Activated naive CD8-positive, alpha-beta T cell treated with anti-CD3 and anti-CD28 coated beads, Interleukin-2, amount 10 ng/mL, durations not matched to agents 7 days and 5 days (primary cell): ENCODE results near the gene WIPF2. TPM values are rescaled to one million over a fixed set of nuclear protein-coding genes. Genes with fewer than 3 reads are reported as not detected.
"Not testable (repeated sequence)": the region's sequence is repeated elsewhere in the genome, so short reads cannot be mapped to it uniquely, and the experiment has no call there.

Experiments
- ATAC-seq: fragments of 150-1000 bp; cut with Tn5 transposase; one replicate; pipeline ENCODE4 v1.10.0; 2021; ENCODE audit warnings: low read depth, moderate library complexity
- POLR2A ChIA-PET: fragments of 350-600 bp; sonication (Branson Sonifier 250); formaldehyde crosslinking; loops from one replicate; lab custom pipeline; 2021; ENCODE audit warnings: antibody characterized with exemption; lab: Charles Lee
- DNase-seq: peaks from one replicate; pipeline ENCODE4 v3.0.0; 2021
- H3K27ac Mint-ChIP-seq: one replicate; pipeline ENCODE4 v1.8.0; 2022; ENCODE audit warnings: mild to moderate bottlenecking, mixed read lengths
- H3K27me3 Mint-ChIP-seq: one replicate; pipeline ENCODE4 v1.8.0; 2022; ENCODE audit warnings: mild to moderate bottlenecking, moderate library complexity, mixed read lengths
- H3K36me3 Mint-ChIP-seq: one replicate; pipeline ENCODE4 v1.8.0; 2021; ENCODE audit warnings: mild to moderate bottlenecking, mixed read lengths
- H3K4me1 Mint-ChIP-seq: one replicate; pipeline ENCODE4 v1.8.0; 2021; ENCODE audit warnings: mixed read lengths
- H3K4me3 Mint-ChIP-seq: one replicate; pipeline ENCODE4 v1.8.0; 2022; ENCODE audit warnings: mild to moderate bottlenecking, moderate library complexity, mixed read lengths
- H3K9me3 Mint-ChIP-seq: one replicate; pipeline ENCODE4 v1.8.0; 2021; ENCODE audit warnings: mixed read lengths
- total RNA-seq, 2 experiments: library from RNA; stranded (reverse); gene quantifications; one replicate each; pipeline ENCODE4 v1.2.3, GENCODE V29; 2021

WIPF2 gene
- total RNA-seq, 2 experiments from 2014 or later: 27.7 to 28.5 TPM

DNA sequence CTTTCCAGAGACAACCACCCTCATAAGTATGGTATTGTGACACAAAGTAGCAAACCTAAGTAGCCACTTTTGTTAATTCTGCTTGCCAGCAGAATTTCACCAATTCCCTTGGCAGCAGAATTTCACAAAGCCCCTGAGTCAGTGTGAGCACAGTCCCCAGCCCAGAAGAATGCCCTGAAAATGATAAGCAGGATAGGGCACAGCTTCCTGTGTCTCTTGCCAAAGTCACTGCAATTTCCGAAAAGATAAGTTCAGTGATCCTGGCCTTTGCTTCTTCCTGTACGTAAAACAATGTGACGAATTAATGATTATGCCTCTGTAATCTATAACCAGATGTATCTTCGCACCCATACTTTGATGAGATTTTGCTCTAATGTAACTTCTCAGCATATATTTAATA, 16.0 kb upstream of the WIPF2 start:
- H3K4me1 Mint-ChIP-seq: peaks cover 3% of the 10 kb centered on the region
- no peaks in the 10 kb centered on the region for H3K9me3 Mint-ChIP-seq
- no peak overlapping the region for H3K27ac Mint-ChIP-seq
- ATAC-seq (no peak), DNase-seq (no peak)
- H3K27me3 Mint-ChIP-seq: peaks cover 15% of the 10 kb centered on the region
- no peaks in the 10 kb centered on the region for H3K36me3 Mint-ChIP-seq
- POLR2A ChIA-PET: interaction anchor here (0.7 to 1.2 kb wide), 4 partner anchors 15 to 361 kb away, joined by 3 read pairs; partner anchors contain the start of gene CDC6
- H3K4me3 Mint-ChIP-seq: no peak overlapping the region

DNA sequence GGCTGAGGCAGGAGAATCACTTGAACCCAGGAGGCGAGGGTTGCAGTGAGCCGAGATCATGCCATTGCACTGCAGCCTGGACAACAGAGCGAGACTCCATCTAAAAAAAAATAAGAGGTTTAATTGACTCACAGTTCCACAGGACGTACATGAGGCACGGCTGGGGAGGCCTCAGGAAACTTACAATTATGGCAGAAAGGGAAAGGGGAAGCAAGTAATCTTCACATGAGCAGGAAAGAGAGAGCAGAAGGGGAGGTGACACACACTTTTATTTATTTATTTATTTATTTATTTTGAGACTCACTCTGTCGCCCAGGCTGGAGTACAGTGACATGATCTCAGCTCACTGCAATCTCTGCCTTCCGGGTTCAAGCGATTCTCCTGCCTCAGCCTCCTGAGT, 12.9 kb upstream of the WIPF2 start:
- H3K4me3 Mint-ChIP-seq, DNase-seq, ATAC-seq, H3K9me3 Mint-ChIP-seq, H3K27ac Mint-ChIP-seq, H3K36me3 Mint-ChIP-seq, H3K4me1 Mint-ChIP-seq, POLR2A ChIA-PET: not testable (repeated sequence)
- peaks cover 14% of the 10 kb centered on the region for H3K27me3 Mint-ChIP-seq

DNA sequence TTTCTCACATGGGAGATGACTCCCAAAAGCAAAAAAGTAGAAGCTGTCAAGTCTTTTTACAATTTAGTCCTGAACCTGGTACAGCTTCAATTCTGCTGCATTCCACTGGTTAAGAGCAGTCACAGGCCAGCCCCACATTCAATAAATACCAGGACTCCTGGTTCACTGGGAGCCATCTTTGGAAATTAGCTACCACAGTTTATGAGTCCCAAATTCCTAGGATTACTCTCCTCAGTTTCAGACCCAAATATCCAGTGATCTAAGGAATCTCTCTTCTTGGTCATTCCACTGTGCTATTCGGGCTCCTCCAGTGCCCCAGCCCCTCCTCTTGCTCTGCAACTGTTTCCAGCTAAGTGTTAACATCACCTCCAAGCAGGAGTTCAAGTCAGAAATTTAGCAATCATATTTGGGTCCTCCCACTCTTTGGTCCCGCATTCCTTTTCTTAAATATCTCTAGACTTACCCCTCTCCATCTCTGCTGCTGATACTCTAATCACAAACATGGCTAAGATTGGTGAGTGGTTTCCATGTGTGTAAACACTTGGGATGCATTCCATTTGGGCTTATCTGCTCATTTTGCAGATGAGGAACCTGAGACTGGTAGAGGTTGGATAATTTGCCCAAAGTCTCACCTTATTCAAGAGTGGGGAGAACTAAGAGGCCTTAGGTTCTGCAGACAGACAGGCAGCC, 9.6 kb upstream of the WIPF2 start:
- Mint-ChIP-seq H3K9me3 (no peaks in the 10 kb centered on the region), H3K4me3 (no peak overlapping the region), H3K36me3 (no peaks in the 10 kb centered on the region), H3K27me3 (peaks cover 9% of the 10 kb centered on the region), H3K27ac (no peak overlapping the region), H3K4me1 (no peaks in the 10 kb centered on the region)
- ATAC-seq (no peak), DNase-seq (no peak)
- POLR2A ChIA-PET: no interaction called here

DNA sequence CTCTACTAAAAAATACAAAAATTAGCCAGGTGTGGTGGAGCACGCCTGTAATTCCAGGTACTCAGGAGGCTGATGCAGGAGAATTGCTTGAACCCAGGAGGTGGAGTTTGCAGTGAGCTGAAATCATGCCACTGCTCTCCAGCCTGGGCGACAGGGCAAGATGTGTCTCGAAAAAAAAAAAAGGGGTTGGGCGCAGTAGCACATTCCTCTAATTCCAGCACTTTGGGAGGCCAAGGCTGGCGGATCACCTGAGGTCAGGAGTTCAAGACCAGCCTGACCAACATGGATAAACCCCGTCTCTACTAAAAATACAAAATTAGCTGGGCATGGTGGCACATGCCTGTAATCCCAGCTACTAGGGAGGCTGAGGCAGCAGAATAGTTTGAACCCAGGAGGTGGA, 5.2 kb upstream of the WIPF2 start:
- H3K36me3 Mint-ChIP-seq, DNase-seq, ATAC-seq, H3K9me3 Mint-ChIP-seq, H3K27me3 Mint-ChIP-seq, POLR2A ChIA-PET, H3K4me1 Mint-ChIP-seq, H3K27ac Mint-ChIP-seq, H3K4me3 Mint-ChIP-seq: not testable (repeated sequence)

DNA sequence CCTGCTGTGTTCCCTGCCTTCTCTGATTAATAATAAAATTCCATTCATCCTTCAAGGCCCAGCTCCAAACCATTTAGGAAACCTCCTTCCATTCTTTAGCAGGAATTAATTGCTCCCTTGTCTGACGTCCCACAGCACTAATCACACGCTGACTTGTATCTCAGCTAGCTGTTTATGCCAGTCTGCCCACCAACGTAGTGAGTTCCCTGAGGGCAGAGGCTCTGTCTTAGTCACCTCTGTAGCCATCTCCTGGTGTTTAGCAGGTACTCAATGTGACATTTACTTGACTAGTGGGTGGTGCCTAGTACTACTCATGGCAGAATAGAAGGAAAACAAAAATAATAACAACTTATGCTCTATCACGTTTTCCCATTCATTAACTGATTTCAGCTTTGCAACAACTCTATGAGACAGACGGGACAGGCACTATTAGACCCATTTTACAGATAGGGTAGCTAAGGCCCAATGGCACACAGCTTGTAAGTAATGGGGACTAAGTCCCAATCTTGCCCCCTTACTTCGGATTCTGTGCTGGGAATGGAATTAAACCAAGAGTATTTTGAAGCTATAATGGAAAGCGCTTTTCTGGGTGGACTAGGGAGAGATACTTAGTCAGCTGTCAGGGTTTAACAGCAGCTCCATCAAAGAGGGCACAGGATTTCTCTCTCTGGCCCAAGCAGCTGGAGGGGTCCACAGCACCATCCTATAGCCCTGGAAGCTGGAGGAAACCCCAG, 931 bp upstream of the WIPF2 start:
- Mint-ChIP-seq H3K27me3 (no peaks in the 10 kb centered on the region), H3K27ac (peak overlapping the region; percentile 100), H3K4me3 (peak overlapping the region; percentile 97), H3K4me1 (peaks cover 22% of the 10 kb centered on the region), H3K9me3 (no peaks in the 10 kb centered on the region), H3K36me3 (peaks cover 5% of the 10 kb centered on the region)
- no peak for ATAC-seq
- DNase-seq: no peak
- POLR2A ChIA-PET: interaction anchor here (0.6 to 1.8 kb wide), 16 partner anchors 15 to 258 kb away, joined by 3 to 18 read pairs (median 5); partner anchors contain the start of genes CASC3, CDC6, MSL1 and PSMD3

DNA sequence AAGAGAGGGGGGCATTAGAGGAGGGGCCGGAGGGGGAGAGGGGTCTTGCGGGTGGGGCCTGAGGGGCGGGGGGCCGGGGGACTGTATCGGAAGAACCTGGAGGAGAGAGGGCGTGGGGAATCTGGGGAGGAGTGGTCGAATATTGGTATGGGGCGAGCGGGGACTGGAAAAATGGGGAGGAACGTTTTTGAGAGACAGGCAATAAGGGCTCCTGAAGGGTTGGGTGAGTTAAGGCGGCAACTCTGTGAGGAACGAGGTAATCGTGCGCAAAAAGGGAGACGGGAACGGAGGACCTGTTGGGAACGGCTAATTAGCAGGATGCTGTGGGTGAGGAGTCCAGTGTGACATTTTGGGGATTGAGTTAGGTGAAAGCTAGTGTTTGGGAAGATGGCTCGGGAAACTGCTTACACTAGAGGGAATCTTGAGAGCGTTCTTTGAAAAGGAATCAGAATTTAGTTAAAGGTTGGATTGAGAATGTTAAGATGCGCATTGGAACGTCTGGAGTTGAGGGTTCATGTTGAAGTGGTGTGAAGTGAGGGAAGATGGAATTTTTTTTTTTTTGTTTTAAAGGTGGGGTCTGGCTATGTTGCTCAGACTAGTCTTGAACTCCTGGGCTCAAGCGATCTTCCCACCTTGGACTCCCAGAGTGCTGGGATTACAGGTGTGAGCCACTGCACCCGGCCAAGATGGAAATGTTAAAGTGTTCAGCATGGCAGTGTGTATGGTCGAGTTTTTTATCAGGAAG, 662 bp downstream of the WIPF2 start:
- POLR2A ChIA-PET: interaction anchor here (1.1 to 1.8 kb wide), 8 partner anchors 21 to 107 kb away, joined by 3 to 18 read pairs (median 6); partner anchors contain the start of genes CDC6 and MSL1
- Mint-ChIP-seq H3K36me3 (peaks cover 9% of the 10 kb centered on the region), H3K9me3 (no peaks in the 10 kb centered on the region), H3K27ac (peak overlapping the region; percentile 91), H3K4me3 (peak overlapping the region; percentile 97), H3K27me3 (no peaks in the 10 kb centered on the region), H3K4me1 (peaks cover 27% of the 10 kb centered on the region)
- DNase-seq (no peak), ATAC-seq (no peak)

DNA sequence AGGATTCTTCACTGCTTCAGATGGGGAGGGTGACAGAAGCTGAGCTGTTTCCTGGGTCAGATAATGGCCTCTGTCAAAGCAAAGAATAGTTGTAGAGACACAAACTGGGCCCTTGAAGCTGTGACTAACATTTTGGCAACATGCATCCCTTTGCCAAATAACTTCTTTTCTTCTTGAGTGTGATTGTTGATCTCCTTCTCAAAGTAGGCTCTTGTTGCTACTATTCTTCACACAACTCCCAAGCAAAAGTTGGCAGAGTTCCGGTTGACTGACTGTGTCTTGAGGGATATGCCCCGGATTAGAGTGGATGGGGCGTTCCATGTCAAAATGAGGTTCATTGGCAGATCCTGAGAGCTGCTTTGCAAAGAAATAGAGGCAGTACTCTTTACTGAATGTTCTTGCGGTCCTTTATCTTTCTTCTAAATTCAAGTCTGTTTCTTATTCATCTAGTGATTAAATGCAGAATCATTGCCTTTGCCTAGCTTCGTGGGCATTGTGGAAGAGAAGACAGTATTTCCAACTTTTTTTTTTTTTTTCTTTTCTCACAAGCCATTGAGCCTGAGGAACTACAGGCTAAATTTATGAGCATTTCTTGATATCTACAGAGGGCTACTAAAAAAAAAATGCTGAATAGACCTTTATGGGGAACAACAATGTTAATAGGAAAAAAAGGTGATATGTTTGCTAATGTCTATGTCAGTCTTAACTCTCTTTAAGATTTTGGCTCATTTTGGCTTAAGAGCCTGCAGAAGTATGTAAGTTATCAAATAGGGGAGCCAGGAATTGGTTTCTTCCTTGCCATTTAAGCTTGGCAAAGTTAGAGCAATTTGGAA, 5.8 kb downstream of the WIPF2 start:
- no peaks in the 10 kb centered on the region for H3K27me3 Mint-ChIP-seq
- peaks cover 20% of the 10 kb centered on the region for H3K4me1 Mint-ChIP-seq
- DNase-seq (no peak), ATAC-seq (no peak)
- POLR2A ChIA-PET: interaction anchor here (0.5 to 0.6 kb wide), 2 partner anchors 22 to 157 kb away, joined by 3 to 4 read pairs; no protein-coding TSS in a partner anchor
- H3K9me3 Mint-ChIP-seq: no peaks in the 10 kb centered on the region
- H3K27ac Mint-ChIP-seq: no peak overlapping the region
- peaks cover 16% of the 10 kb centered on the region for H3K36me3 Mint-ChIP-seq
- H3K4me3 Mint-ChIP-seq: no peak overlapping the region

DNA sequence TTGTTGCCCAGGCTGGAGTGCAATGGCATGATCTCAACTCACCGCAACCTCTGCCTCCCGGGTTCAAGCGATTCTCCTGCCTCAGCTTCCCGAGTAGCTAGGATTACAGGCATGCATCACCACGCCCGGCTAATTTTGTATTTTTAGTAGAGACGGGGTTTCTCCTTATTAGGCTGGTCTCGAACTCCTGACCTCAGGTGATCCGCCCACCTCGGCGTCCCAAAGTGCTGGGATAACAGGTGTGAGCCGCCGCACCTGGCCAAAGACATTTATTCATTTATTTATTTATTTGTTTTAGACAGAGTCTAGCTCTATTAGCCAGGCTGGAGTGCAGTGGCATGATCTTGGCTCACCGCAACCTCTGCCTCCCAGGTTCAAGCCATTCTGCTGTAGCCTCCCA, 10.0 kb downstream of the WIPF2 start:
- H3K4me1 Mint-ChIP-seq, POLR2A ChIA-PET, H3K4me3 Mint-ChIP-seq, H3K27ac Mint-ChIP-seq, H3K9me3 Mint-ChIP-seq, DNase-seq, ATAC-seq, H3K27me3 Mint-ChIP-seq: not testable (repeated sequence)
- H3K36me3 Mint-ChIP-seq: peaks cover 22% of the 10 kb centered on the region

DNA sequence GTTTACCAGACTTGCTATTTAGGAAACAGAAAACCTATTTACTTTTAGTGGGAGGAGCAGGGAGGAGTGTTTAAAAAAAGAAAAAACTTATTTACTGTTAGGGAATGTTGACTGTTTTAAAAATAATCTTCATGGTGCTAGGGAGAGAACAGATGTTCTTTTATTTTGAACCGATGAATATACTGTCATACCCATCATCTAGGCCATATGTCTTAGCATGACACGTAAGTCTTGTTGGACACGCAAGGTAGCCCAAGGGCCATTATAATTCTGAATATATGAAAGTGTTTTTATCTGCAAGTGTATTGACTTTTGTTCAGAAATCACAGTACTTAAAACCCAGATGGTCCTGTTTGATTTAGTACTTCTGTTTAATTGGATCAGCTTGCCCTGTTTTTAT, 11.6 kb downstream of the WIPF2 start:
- POLR2A ChIA-PET: no interaction called here
- Mint-ChIP-seq H3K9me3 (no peaks in the 10 kb centered on the region), H3K4me1 (peaks cover 1% of the 10 kb centered on the region)

DNA sequence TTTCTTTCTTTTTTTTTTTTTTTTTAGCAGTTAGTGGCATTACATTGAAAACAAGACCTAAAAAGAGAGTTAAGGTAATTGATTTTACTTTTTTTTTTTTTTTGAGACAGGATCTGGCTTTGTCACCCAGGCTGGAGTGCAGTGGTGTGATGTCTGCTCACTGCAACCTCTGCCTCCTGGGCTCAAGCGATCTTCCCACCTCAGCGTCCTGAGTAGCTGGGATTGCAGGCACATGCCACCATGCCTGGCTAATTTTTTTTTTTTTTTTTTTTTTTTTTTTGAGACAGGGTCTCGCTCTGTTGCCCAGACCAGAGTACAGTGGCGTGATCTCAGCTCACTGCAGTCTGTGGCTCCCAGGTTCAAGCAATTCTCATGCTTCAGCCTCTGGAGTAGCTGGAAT, 12.8 kb downstream of the WIPF2 start:
- not testable (repeated sequence) for H3K4me3 Mint-ChIP-seq, H3K27me3 Mint-ChIP-seq, H3K27ac Mint-ChIP-seq, ATAC-seq, DNase-seq, H3K4me1 Mint-ChIP-seq, H3K9me3 Mint-ChIP-seq
- peaks cover 23% of the 10 kb centered on the region for H3K36me3 Mint-ChIP-seq
- POLR2A ChIA-PET: interaction anchor here (0.6 kb wide), 2 partner anchors 13 to 32 kb away, joined by 3 to 5 read pairs; no protein-coding TSS in a partner anchor

More for the DNA sequence above, 11.6 kb downstream of the WIPF2 start:
- no peaks in the 10 kb centered on the region for H3K27me3 Mint-ChIP-seq
- no peak for ATAC-seq
- H3K27ac Mint-ChIP-seq: no peak overlapping the region
- H3K4me3 Mint-ChIP-seq: no peak overlapping the region
- DNase-seq: no peak
- peaks cover 23% of the 10 kb centered on the region for H3K36me3 Mint-ChIP-seq

DNA sequence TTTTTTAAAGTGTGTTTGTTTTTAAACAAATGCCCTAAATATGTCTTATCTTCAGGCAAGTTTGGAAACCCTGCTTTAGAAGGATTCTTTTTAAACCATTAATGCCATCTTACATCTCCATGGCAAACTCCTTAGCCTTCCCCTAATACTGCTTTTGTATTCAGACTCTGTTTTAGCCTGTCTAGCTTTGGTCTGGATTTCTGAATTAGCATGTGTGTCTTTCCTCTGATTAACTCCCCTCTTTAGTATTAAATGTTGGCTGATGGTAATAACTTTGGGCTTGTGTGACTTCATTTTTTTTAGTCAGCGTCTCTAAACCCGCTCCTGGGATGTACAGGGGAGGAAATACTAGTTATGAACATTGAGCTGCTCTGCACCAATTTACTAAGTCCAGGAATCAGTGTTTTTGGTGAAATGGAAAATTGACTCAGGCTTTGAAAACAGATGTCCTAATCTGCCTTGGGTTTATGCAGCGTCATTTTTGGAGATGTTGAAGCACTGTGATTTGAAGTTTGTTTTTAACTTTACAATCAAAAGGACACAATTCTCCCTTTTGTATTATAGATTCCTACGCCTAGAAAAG, 22.2 kb downstream of the WIPF2 start:
- H3K27ac Mint-ChIP-seq: no peak overlapping the region
- no peaks in the 10 kb centered on the region for H3K9me3 Mint-ChIP-seq
- no peaks in the 10 kb centered on the region for H3K27me3 Mint-ChIP-seq
- H3K36me3 Mint-ChIP-seq: peaks cover 5% of the 10 kb centered on the region
- H3K4me1 Mint-ChIP-seq: peaks cover 19% of the 10 kb centered on the region
- no peak overlapping the region for H3K4me3 Mint-ChIP-seq
- POLR2A ChIA-PET: interaction anchor here (1.1 kb wide), 1 partner anchor 47 kb away, joined by 3 read pairs; the partner anchor contains the start of gene CDC6
- DNase-seq (no peak), ATAC-seq (no peak)

DNA sequence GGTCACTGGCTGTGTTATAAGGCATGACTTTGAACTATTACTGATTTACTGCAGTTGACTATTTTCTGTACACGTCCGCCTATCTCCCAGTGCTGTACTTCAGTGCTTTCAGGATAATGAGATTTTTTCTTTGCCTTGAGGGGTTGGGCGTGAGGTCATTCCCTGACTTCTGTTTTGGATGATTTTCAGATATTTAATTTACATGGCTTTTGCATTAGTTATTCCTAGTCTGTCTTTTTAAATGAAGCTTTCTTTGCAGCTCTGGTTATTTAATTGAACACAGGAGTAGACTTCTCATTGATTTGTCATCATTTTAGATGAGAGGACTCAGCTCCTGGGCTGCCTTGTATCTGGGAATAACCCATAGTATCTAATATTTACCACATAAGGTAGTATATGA, 23.7 kb downstream of the WIPF2 start:
- no peak for ATAC-seq
- H3K27ac Mint-ChIP-seq: no peak overlapping the region
- peaks cover 4% of the 10 kb centered on the region for H3K36me3 Mint-ChIP-seq
- POLR2A ChIA-PET: no interaction called here
- no peaks in the 10 kb centered on the region for H3K9me3 Mint-ChIP-seq
- H3K27me3 Mint-ChIP-seq: no peaks in the 10 kb centered on the region
- DNase-seq: no peak
- H3K4me1 Mint-ChIP-seq: peaks cover 17% of the 10 kb centered on the region
- H3K4me3 Mint-ChIP-seq: no peak overlapping the region
